ENCODE measurements around the gene RHOBTB3. TPM values are rescaled to one million over a fixed set of nuclear protein-coding genes. Genes with fewer than 3 reads are reported as not detected.
A peak's percentile ranks its signal among the peaks of the same experiment; 100 is the strongest.

The RHOBTB3 gene
- total RNA-seq, 1 donor from 2014 or later, result 75.2 TPM

- H3K27me3 Mint-ChIP-seq (ENCODE audit: low read depth), result no peaks in the 10 kb centered on the region
- peak; percentile 25 for TF ChIP-seq CTCF (IDR thresholded peaks at IDR 0.05)
- no peaks in the 10 kb centered on the region for H3K36me3 Mint-ChIP-seq (ENCODE audit: low read depth)
- H3K9me3 Mint-ChIP-seq (ENCODE audit: low read depth), result no peaks in the 10 kb centered on the region
- peak overlapping the region; percentile 91 for H3K27ac Mint-ChIP-seq (ENCODE audit: unreplicated experiment)
- peak; percentile 92 for DNase-seq (ENCODE audit: low spot score)
- peaks cover 70% of the 10 kb centered on the region for H3K4me1 Mint-ChIP-seq (ENCODE audit: low read depth)
- H3K4me3 Mint-ChIP-seq (ENCODE audit: unreplicated experiment), result peak overlapping the region; percentile 93
These were observed 727 bp downstream of the RHOBTB3 start for GRCh38 chr5:95731571-95732554.

- H3K9me3 Mint-ChIP-seq (ENCODE audit: low read depth), result no peaks in the 10 kb centered on the region
- no peak overlapping the region for H3K27ac Mint-ChIP-seq (ENCODE audit: unreplicated experiment)
- peak overlapping the region; percentile 93 for H3K4me3 Mint-ChIP-seq (ENCODE audit: unreplicated experiment)
- H3K4me1 Mint-ChIP-seq (ENCODE audit: low read depth), result peaks cover 57% of the 10 kb centered on the region
- no peaks in the 10 kb centered on the region for H3K27me3 Mint-ChIP-seq (ENCODE audit: low read depth)
- peaks cover 4% of the 10 kb centered on the region for H3K36me3 Mint-ChIP-seq (ENCODE audit: low read depth)
- DNase-seq (ENCODE audit: low spot score), result no peak
- no peak for TF ChIP-seq CTCF (IDR thresholded peaks at IDR 0.05)
These were observed 2.0 kb downstream of the RHOBTB3 start for GRCh38 chr5:95733107-95733665.

- TF ChIP-seq CTCF (IDR thresholded peaks at IDR 0.05), result no peak
- Mint-ChIP-seq H3K4me3 (ENCODE audit: unreplicated experiment) (no peak overlapping the region), H3K9me3 (ENCODE audit: low read depth) (no peaks in the 10 kb centered on the region), H3K36me3 (ENCODE audit: low read depth) (peaks cover 10% of the 10 kb centered on the region), H3K27me3 (ENCODE audit: low read depth) (no peaks in the 10 kb centered on the region), H3K27ac (ENCODE audit: unreplicated experiment) (no peak overlapping the region), H3K4me1 (ENCODE audit: low read depth) (peaks cover 51% of the 10 kb centered on the region)
- no peak for DNase-seq (ENCODE audit: low spot score)
These were observed 3.1 kb downstream of the RHOBTB3 start for GRCh38 chr5:95734187-95734586.

- Mint-ChIP-seq H3K4me1 (ENCODE audit: low read depth) (peaks cover 45% of the 10 kb centered on the region), H3K36me3 (ENCODE audit: low read depth) (peaks cover 16% of the 10 kb centered on the region), H3K4me3 (ENCODE audit: unreplicated experiment) (peak overlapping the region; percentile 27), H3K27ac (ENCODE audit: unreplicated experiment) (no peak overlapping the region), H3K27me3 (ENCODE audit: low read depth) (no peaks in the 10 kb centered on the region), H3K9me3 (ENCODE audit: low read depth) (no peaks in the 10 kb centered on the region)
- no peak for TF ChIP-seq CTCF (IDR thresholded peaks at IDR 0.05)
- no peak for DNase-seq (ENCODE audit: low spot score)
These were observed 3.8 kb downstream of the RHOBTB3 start for GRCh38 chr5:95734906-95735305.

- peaks cover 40% of the 10 kb centered on the region for H3K4me1 Mint-ChIP-seq (ENCODE audit: low read depth)
- TF ChIP-seq CTCF (IDR thresholded peaks at IDR 0.05), result no peak
- peak overlapping the region; percentile 26 for H3K4me3 Mint-ChIP-seq (ENCODE audit: unreplicated experiment)
- H3K27me3 Mint-ChIP-seq (ENCODE audit: low read depth), result no peaks in the 10 kb centered on the region
- no peak overlapping the region for H3K27ac Mint-ChIP-seq (ENCODE audit: unreplicated experiment)
- no peak for DNase-seq (ENCODE audit: low spot score)
- peaks cover 19% of the 10 kb centered on the region for H3K36me3 Mint-ChIP-seq (ENCODE audit: low read depth)
- H3K9me3 Mint-ChIP-seq (ENCODE audit: low read depth), result no peaks in the 10 kb centered on the region
These were observed 4.3 kb downstream of the RHOBTB3 start for GRCh38 chr5:95735406-95735805.
